Testis (tissue), 3 donors: ENCODE measurements around the gene CEP131. TPM values are rescaled to one million over a fixed set of nuclear protein-coding genes. Genes with fewer than 3 reads are reported as not detected.

Experiments
- DNase-seq: peaks from one replicate; pipeline ENCODE4 v3.0.0-alpha.2; 2019
- H3K27ac ChIP-seq, 2 donors: fragments of 200-600 bp; sonication (generic); one replicate each; pipeline ENCODE4 v1.5.1; 2019
- H3K27me3 ChIP-seq: fragments of 200-600 bp; sonication (generic); one replicate; pipeline ENCODE4 v1.5.1; 2019
- H3K36me3 ChIP-seq: fragments of 200-600 bp; sonication (generic); one replicate; pipeline ENCODE4 v1.5.1; 2017; ENCODE audit warnings: low read depth; ENCODE audit errors: missing control alignments
- H3K4me1 ChIP-seq: fragments of 200-600 bp; sonication (generic); one replicate; pipeline ENCODE4 v1.5.1; 2019
- H3K4me3 ChIP-seq, 2 donors: fragments of 200-600 bp; sonication (generic); one replicate each; pipeline ENCODE4 v1.5.1; 2017 to 2019
- H3K9me3 ChIP-seq: fragments of 200-600 bp; sonication (generic); one replicate; pipeline ENCODE4 v1.5.1; 2017
- CTCF ChIP-seq, 3 experiments: fragments of 450-650 bp in 2 of 3; fragments of 200-600 bp in 1 of 3; sonication (generic) in 1 of 3; IDR thresholded peaks; one replicate each; pipeline ENCODE4 v1.5.1; 2016 to 2019; ENCODE audit warnings: antibody characterized with exemption in 3 of 3, mild to moderate bottlenecking in 2 of 3, moderate library complexity in 1 of 3
- POLR2A ChIP-seq: fragments of 450-650 bp; IDR thresholded peaks from one replicate; pipeline ENCODE4 v1.6.1; 2017; ENCODE audit warnings: antibody characterized with exemption, mild to moderate bottlenecking, moderate library complexity
- WGBS, 2 donors: methylation state at CpG; one replicate each; pipeline ENCODE4 v1.1.5; 2018; 5-methylcytosine and 5-hydroxymethylcytosine counted together
- intact Hi-C: fragments of 100-400 bp; cut with DNase I; formaldehyde crosslinking; loops from one replicate; pipeline ENCODE4 v1.15.1; 2023; ENCODE audit warnings: low total_unique reads
- polyA plus RNA-seq: library from polyadenylated mRNA; stranded (reverse); fragments of 350-450 nt; fragmentation: Illumina TruSeq; extraction: RNeasy Lipid Tissue Mini Kit (QIAGEN cat#74804); gene quantifications from one replicate; pipeline ENCODE4 v1.2.3, GENCODE V29; 2014; ENCODE audit warnings: low read depth, low replicate concordance; ENCODE audit not compliant: insufficient read depth
- total RNA-seq, 2 donors: library from RNA; depleted of rRNA; stranded (reverse); fragments of >200 nt; gene quantifications; one replicate each; pipeline ENCODE4 v1.2.3, GENCODE V29; 2016

CEP131 gene
- total and polyA plus RNA-seq, 3 donors from 2014 or later = 28.9 to 48.7 (median 42.9) TPM

GRCh38 chr17:81189670-81190530 lies 32.9 kb downstream of the CEP131 start:
- no peak for TF ChIP-seq CTCF (IDR thresholded peaks at IDR 0.05)
- no peak for TF ChIP-seq POLR2A
- intact Hi-C loops = no loop called here
- Histone ChIP-seq H3K27me3 (no peaks in the 10 kb centered on the region), H3K4me3 (no peak overlapping the region), H3K27ac (no peak overlapping the region), H3K36me3 (no peaks in the 10 kb centered on the region), H3K9me3 (no peaks in the 10 kb centered on the region), H3K4me1 (no peaks in the 10 kb centered on the region)
- WGBS, 2 donors = 63 to 83% methylated on average over 9 to 23 of the region's 27 CpGs
- DNase-seq = peak; percentile 34

GRCh38 chr17:81189016-81189415 lies 33.7 kb downstream of the CEP131 start:
- no peaks in the 10 kb centered on the region for H3K36me3 ChIP-seq
- WGBS, 2 donors = 89% methylated on average over 7 of the region's 7 CpGs; no CpG with 5 or more reads in 1 of the 2 donors

GRCh38 chr17:81188491-81188840 lies 34.3 kb downstream of the CEP131 start:
- Histone ChIP-seq H3K27me3 (no peaks in the 10 kb centered on the region), H3K4me3 (no peak overlapping the region), H3K27ac (no peak overlapping the region), H3K9me3 (no peaks in the 10 kb centered on the region), H3K4me1 (no peaks in the 10 kb centered on the region), H3K36me3 (no peaks in the 10 kb centered on the region)
- intact Hi-C loops = no loop called here
- TF ChIP-seq POLR2A (no peak), CTCF (IDR thresholded peaks at IDR 0.05) (no peak)
- DNase-seq = no peak
- WGBS, 2 donors = 94% methylated on average over 12 of the region's 12 CpGs; no CpG with 5 or more reads in 1 of the 2 donors

More at GRCh38 chr17:81189016-81189415, 33.7 kb downstream of the CEP131 start:
- no peak overlapping the region for H3K27ac ChIP-seq
- H3K9me3 ChIP-seq = no peaks in the 10 kb centered on the region
- H3K27me3 ChIP-seq = no peaks in the 10 kb centered on the region
- no peaks in the 10 kb centered on the region for H3K4me1 ChIP-seq
- intact Hi-C loops = no loop called here
- TF ChIP-seq POLR2A (no peak), CTCF (IDR thresholded peaks at IDR 0.05) (no peak)
- DNase-seq = no peak
- H3K4me3 ChIP-seq = no peak overlapping the region

GRCh38 chr17:81187586-81188490 lies 34.9 kb downstream of the CEP131 start:
- Histone ChIP-seq H3K27ac (no peak overlapping the region), H3K27me3 (no peaks in the 10 kb centered on the region), H3K4me1 (no peaks in the 10 kb centered on the region), H3K36me3 (no peaks in the 10 kb centered on the region), H3K9me3 (no peaks in the 10 kb centered on the region), H3K4me3 (no peak overlapping the region)
- intact Hi-C loops = no loop called here
- 91 to 93% methylated on average over 8 to 26 of the region's 26 CpGs for WGBS, 2 donors
- no peak for DNase-seq
- TF ChIP-seq CTCF (IDR thresholded peaks at IDR 0.05) (no peak), POLR2A (no peak)
